ENCODE results near the gene AP1S2. TPM values are rescaled to one million over a fixed set of nuclear protein-coding genes. Genes with fewer than 3 reads are reported as not detected.

AP1S2 gene
- total RNA-seq, 1 experiment from 2014 or later, result 367 TPM

DNA sequence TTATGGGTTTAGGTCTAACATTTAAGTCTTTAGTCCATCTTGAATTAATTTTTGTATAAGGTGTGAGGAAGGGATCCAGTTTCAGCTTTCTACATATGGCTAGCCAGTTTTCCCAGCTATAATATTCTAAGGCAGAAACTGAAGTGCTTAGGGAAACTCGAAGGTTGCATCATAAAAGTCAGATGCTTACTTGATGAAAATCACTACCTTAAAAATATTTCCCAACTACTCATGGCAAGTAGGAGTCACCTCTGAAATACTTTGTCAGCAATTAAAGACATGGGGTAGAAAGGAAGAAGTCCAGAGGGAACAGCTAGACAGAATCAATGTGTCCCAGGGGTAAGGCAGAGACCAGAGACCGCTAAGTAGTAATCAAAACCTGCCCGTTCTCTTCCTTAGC, 6.3 kb upstream of the AP1S2 start:
- Histone ChIP-seq H3K56ac (ENCODE audit: insufficient read length, low read depth, low read length) (no peak overlapping the region), H3K23ac (ENCODE audit: insufficient read length, low read depth, low read length) (no peak overlapping the region), H2BK5ac (ENCODE audit: insufficient read length, low read length) (no peak overlapping the region), H3K79me1 (ENCODE audit: insufficient read depth, low read depth, low read length, poor library complexity, severe bottlenecking) (no peaks in the 10 kb centered on the region), H3K79me2 (ENCODE audit: insufficient read depth, low read length) (no peaks in the 10 kb centered on the region), H3T11ph (ENCODE audit: low read length) (no peak overlapping the region), H3K27me3 (ENCODE audit: insufficient read depth, low read length) (no peaks in the 10 kb centered on the region), H2AFZ (ENCODE audit: low read length) (no peak overlapping the region), H4K8ac (replicated peaks; ENCODE audit: insufficient read length, low read depth, low read length) (no peak overlapping the region), H3K9ac (ENCODE audit: extremely low read depth, insufficient read length, low read length) (no peak overlapping the region), H4K20me1 (ENCODE audit: control insufficient read depth, insufficient read depth, insufficient read length) (no peaks in the 10 kb centered on the region), H2BK20ac (ENCODE audit: low read depth, low read length, poor library complexity, severe bottlenecking) (no peak overlapping the region), H3K4me2 (ENCODE audit: insufficient read depth, insufficient read length, low read length) (no peak overlapping the region), H4K91ac (ENCODE audit: insufficient read length, low read depth, low read length) (no peak overlapping the region), H2BK15ac (ENCODE audit: low read depth, low read length) (no peak overlapping the region), H3K4me1 (ENCODE audit: insufficient read depth, low read length) (no peaks in the 10 kb centered on the region; the same call in 1 of the 2 replicates), H4K5ac (ENCODE audit: insufficient read length, low read depth, low read length) (no peak overlapping the region), H2BK120ac (ENCODE audit: low read depth, low read length, poor library complexity, severe bottlenecking) (no peak overlapping the region), H3K9me3 (ENCODE audit: control insufficient read depth, low read depth, low read length) (no peaks in the 10 kb centered on the region), H3K27ac (ENCODE audit: insufficient read length, low read depth, low read length) (no peak overlapping the region), H3K18ac (ENCODE audit: insufficient read length, low read depth, low read length) (no peak overlapping the region), H3K23me2 (ENCODE audit: insufficient read length, low read depth, low read length, poor library complexity, severe bottlenecking) (peaks cover under 1% of the 10 kb centered on the region), H3K14ac (ENCODE audit: insufficient read depth, low read length) (no peak overlapping the region), H2AK5ac (ENCODE audit: insufficient read length, low read length) (no peak overlapping the region), H2BK12ac (ENCODE audit: insufficient read length, low read depth, low read length) (no peak overlapping the region), H3K4ac (ENCODE audit: low read depth, low read length) (no peak overlapping the region)
- TF ChIP-seq, protein P1, sequence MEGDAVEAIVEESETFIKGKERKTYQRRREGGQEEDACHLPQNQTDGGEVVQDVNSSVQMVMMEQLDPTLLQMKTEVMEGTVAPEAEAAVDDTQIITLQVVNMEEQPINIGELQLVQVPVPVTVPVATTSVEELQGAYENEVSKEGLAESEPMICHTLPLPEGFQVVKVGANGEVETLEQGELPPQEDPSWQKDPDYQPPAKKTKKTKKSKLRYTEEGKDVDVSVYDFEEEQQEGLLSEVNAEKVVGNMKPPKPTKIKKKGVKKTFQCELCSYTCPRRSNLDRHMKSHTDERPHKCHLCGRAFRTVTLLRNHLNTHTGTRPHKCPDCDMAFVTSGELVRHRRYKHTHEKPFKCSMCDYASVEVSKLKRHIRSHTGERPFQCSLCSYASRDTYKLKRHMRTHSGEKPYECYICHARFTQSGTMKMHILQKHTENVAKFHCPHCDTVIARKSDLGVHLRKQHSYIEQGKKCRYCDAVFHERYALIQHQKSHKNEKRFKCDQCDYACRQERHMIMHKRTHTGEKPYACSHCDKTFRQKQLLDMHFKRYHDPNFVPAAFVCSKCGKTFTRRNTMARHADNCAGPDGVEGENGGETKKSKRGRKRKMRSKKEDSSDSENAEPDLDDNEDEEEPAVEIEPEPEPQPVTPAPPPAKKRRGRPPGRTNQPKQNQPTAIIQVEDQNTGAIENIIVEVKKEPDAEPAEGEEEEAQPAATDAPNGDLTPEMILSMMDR (conservative IDR thresholded peaks at IDR 0.05), result no peak
- no peaks in the 10 kb centered on the region for H3K27me3 Mint-ChIP-seq (ENCODE audit: low read depth)
- DNase-seq, result no peak
- no CpG with 5 or more reads among the region's 3 CpGs for WGBS (ENCODE audit: extremely low coverage, insufficient read length, low lambda C conversion rate)
- no peak overlapping the region; a peak in 1 of 7 replicates for H3K27ac Mint-ChIP-seq
- peaks cover 0 to 7% (median 2%) of the 10 kb centered on the region in 3 experiments; a peak in 5 of 7 replicates for H3K36me3 Mint-ChIP-seq (ENCODE audit: insufficient read depth in 1 of 3, low read depth in 3 of 3)
- peaks cover 3 to 5% of the 10 kb centered on the region in 2 experiments; a peak in 3 of 5 replicates for H3K9me3 Mint-ChIP-seq
- peaks cover 20 to 21% of the 10 kb centered on the region in 2 experiments for H3K4me1 Mint-ChIP-seq
- no peak overlapping the region for H3K4me3 Mint-ChIP-seq
